ENCODE data around the gene EXOC2.

- no peak for TF ChIP-seq RAD21 (IDR thresholded peaks at IDR 0.05; ENCODE audit: low read depth)
- TF ChIP-seq REST (IDR thresholded peaks at IDR 0.05; ENCODE audit: low read depth), result no peak
- no peak for TF ChIP-seq MAX (IDR thresholded peaks at IDR 0.05)
- TF ChIP-seq CEBPB (IDR thresholded peaks at IDR 0.05), result no peak
- TF ChIP-seq CREB1 (IDR thresholded peaks at IDR 0.05; ENCODE audit: low read depth), result no peak
- no peak for TF ChIP-seq NFIC (IDR thresholded peaks at IDR 0.05)
- no peak for TF ChIP-seq EGR1 (IDR thresholded peaks at IDR 0.05)
- TF ChIP-seq EP300 (IDR thresholded peaks at IDR 0.05; ENCODE audit: borderline replicate concordance), result no peak
- TF ChIP-seq FOXM1 (IDR thresholded peaks at IDR 0.05; ENCODE audit: borderline replicate concordance, low read depth), result no peak
- no peak for TF ChIP-seq TEAD4 (IDR thresholded peaks at IDR 0.05)
Observed at GRCh38 chr6:712805-713204, 19.9 kb upstream of the EXOC2 start.
